ENCODE results near the gene ZDHHC21.

The ZDHHC21 gene

DNA sequence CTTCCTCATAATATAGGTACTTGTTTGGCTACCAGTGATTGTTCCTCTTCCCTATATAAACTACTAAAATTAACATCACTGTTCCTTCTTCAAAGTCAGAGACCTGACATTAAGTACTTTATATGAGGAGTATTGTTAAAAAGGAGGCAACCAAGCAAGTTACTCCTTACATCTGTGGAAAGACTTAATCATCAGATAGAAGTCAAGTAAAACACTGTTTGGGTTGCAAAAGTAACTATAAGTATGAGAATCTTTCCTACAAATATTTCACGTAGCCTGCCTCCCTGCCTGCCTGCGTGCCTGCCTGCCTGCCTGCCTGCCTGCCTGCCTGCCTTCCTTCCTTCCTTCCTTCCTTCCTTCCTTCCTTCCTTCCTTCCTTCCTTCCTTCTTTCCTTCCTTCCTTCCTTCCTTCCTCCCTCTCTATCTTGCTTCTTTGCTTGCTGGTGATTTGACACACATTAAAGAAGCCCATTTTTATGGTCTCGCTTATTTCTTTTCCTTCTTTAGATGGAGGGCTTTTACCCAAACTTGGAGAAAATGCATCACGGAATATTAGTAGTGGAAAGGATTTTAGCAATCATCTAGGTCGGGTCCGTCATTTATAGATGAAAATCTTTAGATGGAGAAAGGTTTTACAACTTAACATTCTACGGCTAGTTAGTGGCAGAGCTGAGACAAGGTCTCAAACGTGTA, 26.1 kb upstream of the ZDHHC21 start:
- H3K27ac ChIP-seq = no peak overlapping the region
- TF ChIP-seq, protein P1, sequence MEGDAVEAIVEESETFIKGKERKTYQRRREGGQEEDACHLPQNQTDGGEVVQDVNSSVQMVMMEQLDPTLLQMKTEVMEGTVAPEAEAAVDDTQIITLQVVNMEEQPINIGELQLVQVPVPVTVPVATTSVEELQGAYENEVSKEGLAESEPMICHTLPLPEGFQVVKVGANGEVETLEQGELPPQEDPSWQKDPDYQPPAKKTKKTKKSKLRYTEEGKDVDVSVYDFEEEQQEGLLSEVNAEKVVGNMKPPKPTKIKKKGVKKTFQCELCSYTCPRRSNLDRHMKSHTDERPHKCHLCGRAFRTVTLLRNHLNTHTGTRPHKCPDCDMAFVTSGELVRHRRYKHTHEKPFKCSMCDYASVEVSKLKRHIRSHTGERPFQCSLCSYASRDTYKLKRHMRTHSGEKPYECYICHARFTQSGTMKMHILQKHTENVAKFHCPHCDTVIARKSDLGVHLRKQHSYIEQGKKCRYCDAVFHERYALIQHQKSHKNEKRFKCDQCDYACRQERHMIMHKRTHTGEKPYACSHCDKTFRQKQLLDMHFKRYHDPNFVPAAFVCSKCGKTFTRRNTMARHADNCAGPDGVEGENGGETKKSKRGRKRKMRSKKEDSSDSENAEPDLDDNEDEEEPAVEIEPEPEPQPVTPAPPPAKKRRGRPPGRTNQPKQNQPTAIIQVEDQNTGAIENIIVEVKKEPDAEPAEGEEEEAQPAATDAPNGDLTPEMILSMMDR (conservative IDR thresholded peaks at IDR 0.05) = no peak
- no peak for TF ChIP-seq ZFX (IDR thresholded peaks at IDR 0.05)

DNA sequence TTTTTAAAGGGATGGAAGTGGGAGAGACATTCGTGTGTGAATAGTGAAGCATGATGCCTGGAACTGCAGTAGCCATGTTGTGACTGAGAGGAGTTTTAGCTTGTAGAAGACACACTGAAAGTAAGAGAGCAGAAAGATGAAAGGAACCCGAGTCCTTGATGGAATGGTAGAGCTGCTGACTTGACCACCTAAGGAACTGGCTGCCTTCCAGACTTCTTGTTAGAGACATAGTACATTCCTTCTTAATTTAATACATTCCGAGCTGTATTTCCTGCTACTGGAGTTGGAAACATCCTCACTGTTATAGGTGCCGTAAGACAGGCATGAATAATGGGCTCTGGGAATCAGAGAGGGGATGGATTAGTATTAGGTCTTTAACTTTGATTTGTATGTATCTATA, 21.9 kb upstream of the ZDHHC21 start:
- TF ChIP-seq, protein P1 (conservative IDR thresholded peaks at IDR 0.05) = no peak
- no peak for TF ChIP-seq ZFX (IDR thresholded peaks at IDR 0.05)

DNA sequence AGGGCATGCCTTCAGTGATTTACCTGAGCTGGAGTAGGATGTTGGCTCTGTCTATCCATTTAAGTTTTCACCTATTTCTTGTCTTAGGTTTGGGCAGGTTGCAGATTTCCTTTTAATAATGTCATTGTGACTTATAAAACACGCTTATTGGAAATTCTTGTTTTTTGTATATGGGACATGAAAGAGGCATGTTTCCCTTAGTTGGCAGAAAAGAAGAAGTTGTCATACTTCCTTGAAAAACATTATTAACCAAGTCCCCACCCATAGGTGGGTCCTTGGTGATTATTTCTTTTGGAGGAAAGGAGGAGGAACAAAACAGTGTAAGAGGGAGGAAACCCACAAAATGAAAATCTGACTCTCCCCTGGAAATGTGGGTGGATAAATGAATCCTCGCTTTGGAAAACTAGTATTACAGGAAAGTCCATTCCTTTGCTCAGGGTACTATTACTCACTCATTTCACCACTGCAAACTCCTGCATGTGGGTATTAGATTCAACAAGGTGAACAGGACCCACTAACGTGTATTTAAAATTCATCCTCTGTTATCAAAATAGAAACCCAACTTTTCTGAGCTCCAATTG, 20.0 kb upstream of the ZDHHC21 start:
- TF ChIP-seq, protein P1 (conservative IDR thresholded peaks at IDR 0.05) = no peak
- TF ChIP-seq ZFX (IDR thresholded peaks at IDR 0.05) = no peak

More for the DNA sequence above, 21.9 kb upstream of the ZDHHC21 start:
- H3K27ac ChIP-seq = no peak overlapping the region

DNA sequence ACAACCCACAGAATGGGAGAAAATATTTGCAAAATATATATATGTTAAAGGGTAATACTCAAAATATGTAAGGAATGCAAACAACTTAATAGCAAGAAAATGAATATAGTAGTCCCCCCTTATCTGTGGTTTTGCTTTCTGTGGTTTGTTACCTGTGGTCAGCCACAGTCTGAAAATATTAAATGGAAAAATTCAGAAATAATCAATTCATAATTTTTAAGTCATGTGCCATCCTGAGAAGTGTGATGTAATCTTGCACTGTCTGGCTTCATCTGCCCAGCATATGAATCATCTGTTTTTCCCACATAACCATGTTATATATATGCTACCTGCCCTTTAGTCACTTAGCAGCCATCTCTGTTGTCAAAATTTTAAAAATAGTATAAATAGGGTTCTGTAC, 17.6 kb upstream of the ZDHHC21 start:
- TF ChIP-seq, protein P1 (conservative IDR thresholded peaks at IDR 0.05) = no peak
- TF ChIP-seq ZFX (IDR thresholded peaks at IDR 0.05) = no peak
- H3K27ac ChIP-seq = no peak overlapping the region

More for the DNA sequence above, 20.0 kb upstream of the ZDHHC21 start:
- no peak overlapping the region for H3K27ac ChIP-seq

DNA sequence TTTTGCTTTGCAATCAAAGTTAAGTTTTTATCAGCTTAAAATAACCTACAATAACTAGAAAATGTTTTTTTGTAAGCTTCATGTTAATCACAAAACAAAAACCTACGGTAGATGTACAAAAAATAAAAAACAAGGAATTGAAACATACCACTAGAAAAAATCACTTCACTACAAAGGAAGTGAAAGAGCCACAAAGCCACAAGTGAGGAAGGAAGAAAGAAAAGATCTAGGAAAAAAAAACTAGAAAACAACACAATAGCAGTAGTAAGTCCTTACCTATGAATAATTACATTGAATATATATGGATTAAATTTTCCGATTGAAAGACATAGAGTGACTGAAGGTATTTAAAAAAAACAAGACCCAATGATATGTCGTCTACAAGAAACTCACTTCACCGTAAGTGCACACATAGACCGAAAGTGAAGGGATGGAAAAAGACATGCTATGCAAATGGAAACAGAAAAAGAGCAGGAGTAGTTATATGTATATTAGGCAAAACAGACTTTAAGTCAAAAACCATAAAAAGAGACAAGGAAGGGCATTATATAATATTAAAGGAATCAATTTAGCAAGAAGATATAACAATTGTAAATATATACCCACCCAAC, 13.4 kb upstream of the ZDHHC21 start:
- no peak overlapping the region for H3K27ac ChIP-seq
- no peak for TF ChIP-seq ZFX (IDR thresholded peaks at IDR 0.05)
- TF ChIP-seq, protein P1 (conservative IDR thresholded peaks at IDR 0.05) = no peak

DNA sequence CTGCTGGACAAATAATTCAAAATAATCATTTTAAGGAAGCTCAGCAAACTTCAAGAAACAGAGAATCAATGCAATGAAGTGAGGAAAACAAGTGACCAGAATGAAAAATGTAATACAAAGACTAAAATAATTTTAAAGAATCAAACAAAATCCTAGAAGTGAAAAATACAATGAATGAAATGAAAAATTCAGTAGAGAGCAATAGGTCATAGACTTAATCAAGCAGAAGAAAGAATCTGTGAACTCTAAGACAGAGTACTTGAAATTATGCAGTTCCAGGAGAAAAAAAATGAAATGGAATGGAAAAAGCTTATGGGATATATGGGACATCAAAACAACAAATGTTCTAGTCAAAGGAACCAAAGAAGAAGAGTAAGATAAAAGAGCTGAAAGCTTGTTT, 11.8 kb upstream of the ZDHHC21 start:
- H3K27ac ChIP-seq = no peak overlapping the region
- no peak for TF ChIP-seq ZFX (IDR thresholded peaks at IDR 0.05)
- TF ChIP-seq, protein P1 (conservative IDR thresholded peaks at IDR 0.05) = no peak

DNA sequence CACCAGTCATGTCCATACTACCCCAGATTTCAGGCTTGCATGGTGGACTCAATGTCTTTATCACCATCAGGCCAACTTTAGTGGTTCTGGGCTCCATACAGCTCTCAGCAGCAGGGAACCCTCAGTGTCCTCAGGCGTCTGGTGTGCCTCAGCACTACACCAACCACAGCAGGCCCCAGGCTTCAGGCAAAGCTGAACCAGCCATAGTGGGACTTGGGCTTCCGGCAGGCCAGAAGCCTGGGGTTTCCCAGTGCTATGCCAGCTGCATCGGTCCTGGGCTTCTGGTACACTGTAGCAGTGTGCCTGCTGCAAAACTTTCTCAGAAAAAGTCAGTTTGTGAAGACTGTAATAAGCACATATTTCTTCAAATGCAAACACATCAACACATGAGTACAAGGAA, 11.0 kb upstream of the ZDHHC21 start:
- TF ChIP-seq, protein P1 (conservative IDR thresholded peaks at IDR 0.05) = no peak
- TF ChIP-seq ZFX (IDR thresholded peaks at IDR 0.05) = no peak
- no peak overlapping the region for H3K27ac ChIP-seq

Measured in C4-2B (cell line).